Measurements from ENCODE around the gene ALKBH7.
"Not testable (repeated sequence)": the region's sequence is repeated elsewhere in the genome, so short reads cannot be mapped to it uniquely, and the experiment has no call there.

DNA sequence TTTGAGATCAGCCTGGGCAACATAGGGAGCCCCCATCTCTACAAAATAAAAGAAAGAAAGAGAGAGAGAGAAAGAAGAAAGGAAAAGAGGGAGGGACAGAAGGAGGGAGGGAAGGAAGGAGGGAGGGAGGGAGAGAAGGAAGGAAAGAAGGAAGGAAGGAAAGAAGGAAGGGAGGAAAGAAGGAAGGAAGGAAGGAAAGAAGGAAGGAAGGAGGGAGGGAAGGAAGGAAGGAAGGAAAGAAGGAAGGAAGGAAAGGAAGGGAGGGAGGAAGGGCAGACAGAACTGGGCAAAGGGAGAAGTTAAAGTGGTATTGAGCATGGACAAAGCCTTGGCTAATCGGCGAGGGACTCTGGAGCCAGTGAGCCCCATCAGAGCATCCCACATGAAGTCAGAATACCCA is 23.3 kb upstream of the ALKBH7 start:
- TF ChIP-seq SMC3 (IDR thresholded peaks at IDR 0.05; ENCODE audit: borderline replicate concordance, low read length); CTCF (IDR thresholded peaks at IDR 0.05 in 2 of 3, conservative IDR thresholded peaks at IDR 0.05 in 1 of 3; ENCODE audit: control insufficient read depth in 2 of 3, extremely low read depth in 1 of 3, insufficient read depth in 1 of 3, low read depth in 3 of 3, low read length in 3 of 3); POLR2AphosphoS5 (IDR thresholded peaks at IDR 0.05; ENCODE audit: low read length); GABPA (IDR thresholded peaks at IDR 0.05; ENCODE audit: low read depth); EP300 (IDR thresholded peaks at IDR 0.05; ENCODE audit: borderline replicate concordance in 1 of 2, control insufficient read depth in 1 of 2, low read depth in 2 of 2, low read length in 2 of 2): not testable (repeated sequence)
- TF ChIP-seq, protein P1, sequence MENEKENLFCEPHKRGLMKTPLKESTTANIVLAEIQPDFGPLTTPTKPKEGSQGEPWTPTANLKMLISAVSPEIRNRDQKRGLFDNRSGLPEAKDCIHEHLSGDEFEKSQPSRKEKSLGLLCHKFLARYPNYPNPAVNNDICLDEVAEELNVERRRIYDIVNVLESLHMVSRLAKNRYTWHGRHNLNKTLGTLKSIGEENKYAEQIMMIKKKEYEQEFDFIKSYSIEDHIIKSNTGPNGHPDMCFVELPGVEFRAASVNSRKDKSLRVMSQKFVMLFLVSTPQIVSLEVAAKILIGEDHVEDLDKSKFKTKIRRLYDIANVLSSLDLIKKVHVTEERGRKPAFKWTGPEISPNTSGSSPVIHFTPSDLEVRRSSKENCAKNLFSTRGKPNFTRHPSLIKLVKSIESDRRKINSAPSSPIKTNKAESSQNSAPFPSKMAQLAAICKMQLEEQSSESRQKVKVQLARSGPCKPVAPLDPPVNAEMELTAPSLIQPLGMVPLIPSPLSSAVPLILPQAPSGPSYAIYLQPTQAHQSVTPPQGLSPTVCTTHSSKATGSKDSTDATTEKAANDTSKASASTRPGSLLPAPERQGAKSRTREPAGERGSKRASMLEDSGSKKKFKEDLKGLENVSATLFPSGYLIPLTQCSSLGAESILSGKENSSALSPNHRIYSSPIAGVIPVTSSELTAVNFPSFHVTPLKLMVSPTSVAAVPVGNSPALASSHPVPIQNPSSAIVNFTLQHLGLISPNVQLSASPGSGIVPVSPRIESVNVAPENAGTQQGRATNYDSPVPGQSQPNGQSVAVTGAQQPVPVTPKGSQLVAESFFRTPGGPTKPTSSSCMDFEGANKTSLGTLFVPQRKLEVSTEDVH (IDR thresholded peaks at IDR 0.05; ENCODE audit: low read depth, partially characterized antibody) = not testable (repeated sequence)

Measured in GM12878 (cell line).